Measurements from ENCODE around the gene PNISR.

- TF ChIP-seq, protein P1, sequence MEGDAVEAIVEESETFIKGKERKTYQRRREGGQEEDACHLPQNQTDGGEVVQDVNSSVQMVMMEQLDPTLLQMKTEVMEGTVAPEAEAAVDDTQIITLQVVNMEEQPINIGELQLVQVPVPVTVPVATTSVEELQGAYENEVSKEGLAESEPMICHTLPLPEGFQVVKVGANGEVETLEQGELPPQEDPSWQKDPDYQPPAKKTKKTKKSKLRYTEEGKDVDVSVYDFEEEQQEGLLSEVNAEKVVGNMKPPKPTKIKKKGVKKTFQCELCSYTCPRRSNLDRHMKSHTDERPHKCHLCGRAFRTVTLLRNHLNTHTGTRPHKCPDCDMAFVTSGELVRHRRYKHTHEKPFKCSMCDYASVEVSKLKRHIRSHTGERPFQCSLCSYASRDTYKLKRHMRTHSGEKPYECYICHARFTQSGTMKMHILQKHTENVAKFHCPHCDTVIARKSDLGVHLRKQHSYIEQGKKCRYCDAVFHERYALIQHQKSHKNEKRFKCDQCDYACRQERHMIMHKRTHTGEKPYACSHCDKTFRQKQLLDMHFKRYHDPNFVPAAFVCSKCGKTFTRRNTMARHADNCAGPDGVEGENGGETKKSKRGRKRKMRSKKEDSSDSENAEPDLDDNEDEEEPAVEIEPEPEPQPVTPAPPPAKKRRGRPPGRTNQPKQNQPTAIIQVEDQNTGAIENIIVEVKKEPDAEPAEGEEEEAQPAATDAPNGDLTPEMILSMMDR (IDR thresholded peaks at IDR 0.05), result no peak
- TF ChIP-seq POLR2A (IDR thresholded peaks at IDR 0.05), result no peak
Observed at GRCh38 chr6:99384507-99384906, 40.6 kb downstream of the PNISR start.
